Measurements from ENCODE around the gene STARD3. TPM values are rescaled to one million over a fixed set of nuclear protein-coding genes. Genes with fewer than 3 reads are reported as not detected.

Gene STARD3
- total and polyA plus RNA-seq, 2 donors (not counting 3 experiments of a cell fraction or from before 2014, with no cell fraction given), result 51.0 to 75.7 TPM

DNA sequence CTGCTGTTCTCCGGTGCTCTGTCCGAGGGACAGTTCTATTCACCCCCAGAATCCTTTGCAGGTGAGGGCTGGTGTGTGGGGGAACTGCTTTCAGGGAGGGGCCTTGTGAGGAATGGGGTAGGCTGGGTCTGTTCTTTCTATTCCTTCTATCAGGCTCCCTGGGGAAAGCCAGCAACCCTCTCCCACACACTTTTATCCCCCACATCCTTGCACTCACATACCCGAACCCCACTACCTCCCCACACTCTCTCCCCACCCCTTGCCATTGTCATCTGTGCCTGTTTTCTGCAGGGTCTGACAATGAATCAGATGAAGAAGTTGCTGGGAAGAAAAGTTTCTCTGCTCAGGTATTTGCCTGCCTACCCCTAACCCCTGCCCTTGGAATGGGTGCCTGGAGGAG is 21.8 kb downstream of the STARD3 start:
- no peak overlapping the region for H3K27ac ChIP-seq (ENCODE audit: insufficient read depth, low read depth, low read length)
- no peak for TF ChIP-seq JUN (IDR thresholded peaks at IDR 0.05; ENCODE audit: borderline replicate concordance, insufficient read depth, insufficient read length, low read depth)
- TF ChIP-seq GATA2 (IDR thresholded peaks at IDR 0.05; ENCODE audit: insufficient read depth, insufficient read length, low read depth, low read length), result no peak
- TF ChIP-seq, protein P1, sequence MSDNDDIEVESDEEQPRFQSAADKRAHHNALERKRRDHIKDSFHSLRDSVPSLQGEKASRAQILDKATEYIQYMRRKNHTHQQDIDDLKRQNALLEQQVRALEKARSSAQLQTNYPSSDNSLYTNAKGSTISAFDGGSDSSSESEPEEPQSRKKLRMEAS (IDR thresholded peaks at IDR 0.05; ENCODE audit: insufficient read depth, insufficient read length), result no peak
- TF ChIP-seq EZH2 (IDR thresholded peaks at IDR 0.05; ENCODE audit: borderline replicate concordance, low read depth, low read length, severe bottlenecking), result no peak
- no peak for TF ChIP-seq POLR2A (IDR thresholded peaks at IDR 0.05; ENCODE audit: low read depth, low read length)
- TF ChIP-seq POLR2AphosphoS5 (IDR thresholded peaks at IDR 0.05; ENCODE audit: insufficient read depth, low read depth, low read length), result no peak
- TF ChIP-seq, protein P2, sequence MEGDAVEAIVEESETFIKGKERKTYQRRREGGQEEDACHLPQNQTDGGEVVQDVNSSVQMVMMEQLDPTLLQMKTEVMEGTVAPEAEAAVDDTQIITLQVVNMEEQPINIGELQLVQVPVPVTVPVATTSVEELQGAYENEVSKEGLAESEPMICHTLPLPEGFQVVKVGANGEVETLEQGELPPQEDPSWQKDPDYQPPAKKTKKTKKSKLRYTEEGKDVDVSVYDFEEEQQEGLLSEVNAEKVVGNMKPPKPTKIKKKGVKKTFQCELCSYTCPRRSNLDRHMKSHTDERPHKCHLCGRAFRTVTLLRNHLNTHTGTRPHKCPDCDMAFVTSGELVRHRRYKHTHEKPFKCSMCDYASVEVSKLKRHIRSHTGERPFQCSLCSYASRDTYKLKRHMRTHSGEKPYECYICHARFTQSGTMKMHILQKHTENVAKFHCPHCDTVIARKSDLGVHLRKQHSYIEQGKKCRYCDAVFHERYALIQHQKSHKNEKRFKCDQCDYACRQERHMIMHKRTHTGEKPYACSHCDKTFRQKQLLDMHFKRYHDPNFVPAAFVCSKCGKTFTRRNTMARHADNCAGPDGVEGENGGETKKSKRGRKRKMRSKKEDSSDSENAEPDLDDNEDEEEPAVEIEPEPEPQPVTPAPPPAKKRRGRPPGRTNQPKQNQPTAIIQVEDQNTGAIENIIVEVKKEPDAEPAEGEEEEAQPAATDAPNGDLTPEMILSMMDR (IDR thresholded peaks at IDR 0.05; ENCODE audit: extremely low read depth in 1 of 2, insufficient read depth in 1 of 2, low read depth in 1 of 2, low read length in 2 of 2), result no peak
- no peak for TF ChIP-seq MYC (IDR thresholded peaks at IDR 0.05; ENCODE audit: low read depth, low read length)
- no peaks in the 10 kb centered on the region for H4K20me1 ChIP-seq (replicated peaks; ENCODE audit: control insufficient read depth, extremely low read depth, insufficient read depth, low read length)
- no peak overlapping the region for H3K4me3 ChIP-seq (replicated peaks in 1 of 3; ENCODE audit: insufficient read depth in 1 of 3, low read depth in 1 of 3, low read length in 3 of 3)
- no peak overlapping the region for H3K4me2 ChIP-seq (ENCODE audit: insufficient read depth, low read length)
- H3K79me2 ChIP-seq (ENCODE audit: control insufficient read depth, insufficient read depth, low read length), result no peaks in the 10 kb centered on the region
- peaks cover 16% of the 10 kb centered on the region for H3K4me1 ChIP-seq (ENCODE audit: control insufficient read depth, extremely low read depth, insufficient read depth, low read length)
- no peak overlapping the region for H2AFZ ChIP-seq (ENCODE audit: low read depth, low read length)
- FAIRE-seq (no peak), DNase-seq (ENCODE audit: low read depth, low spot score) (no peak)
- intact Hi-C loops (cut with micrococcal nuclease) (no loop called here), dilution Hi-C loops (cut with MboI; ENCODE audit: extremely low pct_ligation_motif_present, low sequenced_read_pairs) (no loop called here)
- no peak overlapping the region for H3K9ac ChIP-seq (replicated peaks; ENCODE audit: extremely low read depth, insufficient read depth, low read length)
- CTCF ChIA-PET, result interaction anchor here (1.1 kb wide), 1 partner anchor 35 kb away, joined by 3 read pairs; no protein-coding TSS in a partner anchor
- no peaks in the 10 kb centered on the region for H3K9me3 ChIP-seq (replicated peaks; ENCODE audit: control insufficient read depth, insufficient read depth, low read length)
- POLR2A ChIA-PET, result no interaction called here
- no peaks in the 10 kb centered on the region for H3K27me3 ChIP-seq (ENCODE audit: control insufficient read depth in 2 of 2, insufficient read depth in 2 of 2, low read length in 2 of 2)
- peaks cover 0 to 2% of the 10 kb centered on the region in 2 experiments for H3K36me3 ChIP-seq (ENCODE audit: control insufficient read depth in 2 of 2, extremely low read depth in 1 of 2, insufficient read depth in 2 of 2, low read length in 2 of 2)
- no TSS peak for BruUV-seq (replicated peaks)
- H3K9me1 ChIP-seq (replicated peaks; ENCODE audit: control insufficient read depth, extremely low read depth, insufficient read depth, low read length), result no peaks in the 10 kb centered on the region

All from endothelial cell of umbilical vein (primary cell).